Activated CD4-positive, CD25-positive, alpha-beta regulatory T cell treated with anti-CD3 and anti-CD28 coated beads, Interleukin-2, amount 50 U/mL, for 72 hours (primary cell): Measurements from ENCODE around the gene NKAPD1.
"Not testable (repeated sequence)": the region's sequence is repeated elsewhere in the genome, so short reads cannot be mapped to it uniquely, and the experiment has no call there.

Source experiments
- DNase-seq: peaks from one replicate; pipeline ENCODE4 v3.0.0; 2021

The NKAPD1 gene

DNA sequence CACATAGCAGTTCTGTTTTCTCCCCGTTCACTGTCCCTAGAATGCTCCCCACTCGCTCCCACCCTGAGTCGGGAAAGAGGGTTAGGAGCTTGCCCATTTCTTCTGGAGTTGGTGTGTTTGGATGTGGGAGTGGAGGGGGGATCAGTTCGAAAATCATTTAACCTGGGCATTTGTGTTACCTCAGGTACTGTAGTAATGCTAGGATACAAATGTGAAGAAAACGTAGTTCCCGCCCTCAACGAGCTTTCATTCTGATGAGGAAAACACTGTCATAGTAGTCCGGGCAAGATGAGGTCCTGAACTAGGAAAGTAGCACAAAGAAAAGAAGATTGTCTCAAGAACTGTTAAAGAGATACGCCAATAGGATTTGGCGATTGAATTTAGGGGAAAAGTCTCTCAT, 13.1 kb downstream of the NKAPD1 start:
- DNase-seq: no peak

DNA sequence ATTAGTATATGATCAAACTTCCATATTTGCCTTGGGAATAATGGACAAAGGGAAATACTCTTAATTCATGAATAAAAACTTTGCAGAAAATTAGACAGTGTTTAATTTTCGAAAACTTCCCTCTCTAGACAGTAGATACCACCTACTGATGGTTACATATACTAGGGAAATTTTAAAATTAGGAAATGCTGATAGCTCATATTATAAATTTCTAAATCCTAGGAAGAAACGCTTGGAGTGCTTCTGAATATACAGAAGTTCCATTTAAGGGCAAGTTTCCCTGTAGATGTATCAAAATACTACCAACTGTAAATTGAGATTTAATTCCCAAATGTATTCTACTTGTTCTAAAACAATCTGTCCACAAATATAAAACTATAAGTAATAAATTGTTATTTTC, 21.2 kb downstream of the NKAPD1 start:
- DNase-seq: not testable (repeated sequence)

DNA sequence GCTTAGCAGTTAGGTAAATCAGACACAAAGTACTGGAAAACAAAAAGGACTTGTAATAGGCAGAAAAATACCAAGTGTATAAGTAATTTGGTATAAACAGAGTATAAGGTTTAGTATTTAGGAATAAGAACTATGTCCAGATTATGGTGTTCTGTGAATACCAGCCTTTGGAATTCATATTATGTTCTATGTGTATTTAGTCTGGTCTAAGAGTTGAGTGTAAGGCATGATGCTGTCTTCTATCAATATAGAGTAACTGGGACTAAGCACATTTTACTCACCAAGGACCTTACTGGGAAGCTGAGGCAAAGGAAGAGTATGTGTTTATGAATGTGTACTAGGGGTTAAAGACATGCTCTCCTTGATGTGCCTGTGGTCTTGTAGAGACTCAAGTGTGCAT, 22.1 kb downstream of the NKAPD1 start:
- DNase-seq: no peak

DNA sequence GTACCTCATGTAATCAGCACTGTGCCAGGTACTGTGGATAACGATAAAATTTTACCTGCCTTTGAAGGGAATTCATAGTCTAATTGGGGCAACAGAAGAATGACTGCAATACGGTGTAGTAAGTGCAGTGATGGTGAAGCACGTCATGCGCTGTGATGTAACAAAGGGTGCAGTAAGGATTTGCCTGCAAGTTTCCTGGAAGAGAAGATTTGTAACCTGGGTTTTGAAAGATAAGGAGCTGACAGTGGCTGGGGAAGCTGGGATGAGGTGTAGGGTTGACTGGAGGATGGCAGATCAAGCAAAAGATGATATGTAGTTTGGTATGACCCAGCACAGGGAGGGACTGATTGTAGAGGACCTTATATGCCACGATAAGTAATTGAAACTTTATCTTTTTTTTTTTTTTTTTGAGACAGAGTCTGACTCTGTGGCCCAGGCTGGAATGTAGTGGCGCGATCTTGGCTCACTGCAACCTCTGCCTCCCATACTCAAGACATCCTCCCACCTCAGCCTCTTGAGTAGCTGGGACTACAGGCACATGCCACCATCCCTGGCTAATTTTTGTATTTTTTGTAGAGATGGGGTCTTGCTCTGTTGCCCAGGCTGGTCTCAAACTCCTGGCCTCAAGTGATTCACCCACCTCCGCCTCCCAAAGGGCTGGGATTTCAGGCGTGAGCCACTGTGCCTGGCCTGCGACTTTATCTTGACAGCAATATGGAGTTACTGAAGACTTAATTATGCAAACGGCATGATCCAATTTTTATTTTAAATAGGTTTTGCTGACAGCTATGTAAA, 23.8 kb downstream of the NKAPD1 start:
- DNase-seq: no peak

DNA sequence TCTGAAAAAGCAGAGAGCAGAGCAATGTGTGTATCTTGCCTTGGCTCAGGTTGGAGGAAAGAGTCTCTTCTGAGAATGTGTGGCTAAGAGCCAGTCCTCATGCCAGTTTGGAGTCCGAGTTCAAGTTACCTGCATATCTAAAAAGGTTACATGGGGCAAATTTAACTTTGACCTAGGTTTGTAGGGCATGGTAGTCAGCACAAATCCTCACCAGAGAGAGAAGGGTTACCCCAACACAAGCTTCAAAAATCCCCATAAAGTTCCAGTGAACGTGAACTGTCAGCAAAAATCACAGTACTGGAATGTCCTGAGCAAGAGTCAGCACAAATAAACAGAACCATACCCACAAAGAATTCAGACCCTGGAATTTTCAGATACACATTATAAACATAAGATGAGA, 26.4 kb downstream of the NKAPD1 start:
- no peak for DNase-seq

DNA sequence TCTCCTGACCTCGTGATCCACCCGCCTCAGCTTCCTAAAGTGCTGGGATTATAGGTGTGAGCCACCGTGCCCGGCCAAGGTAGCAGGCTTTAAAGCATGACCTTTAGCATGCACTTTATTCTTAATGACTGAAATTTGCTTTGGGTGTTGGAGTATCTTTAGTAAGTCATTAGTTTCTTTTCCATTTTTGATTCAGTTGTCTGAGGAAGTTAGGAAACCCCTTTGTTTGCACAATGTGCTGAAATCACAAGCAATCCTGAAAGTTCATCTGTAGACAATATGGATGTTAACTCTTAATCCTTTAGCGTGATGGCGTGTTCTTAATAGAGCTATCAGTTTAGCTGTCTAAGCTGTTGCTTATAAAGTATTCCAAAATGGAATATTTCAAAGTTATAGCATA, 29.3 kb downstream of the NKAPD1 start:
- DNase-seq: no peak

DNA sequence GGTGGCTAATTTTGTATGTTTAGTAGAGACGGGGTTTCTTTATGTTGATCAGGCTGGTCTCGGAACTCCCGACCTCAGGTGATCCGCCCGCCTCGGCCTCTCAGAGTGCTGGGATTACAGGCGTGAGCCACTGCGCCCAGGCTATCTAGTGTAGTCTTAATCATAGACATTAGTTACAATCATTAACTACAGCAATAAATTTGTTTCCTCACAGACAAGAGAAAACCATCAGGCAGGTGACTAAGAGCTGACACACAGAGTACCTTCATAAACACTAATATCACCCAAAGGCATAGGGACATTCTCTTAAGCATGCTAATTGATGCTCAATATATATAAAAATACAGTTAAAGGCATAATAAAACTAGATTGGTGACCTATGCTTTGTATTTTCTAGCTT, 32.0 kb downstream of the NKAPD1 start:
- DNase-seq: no peak

DNA sequence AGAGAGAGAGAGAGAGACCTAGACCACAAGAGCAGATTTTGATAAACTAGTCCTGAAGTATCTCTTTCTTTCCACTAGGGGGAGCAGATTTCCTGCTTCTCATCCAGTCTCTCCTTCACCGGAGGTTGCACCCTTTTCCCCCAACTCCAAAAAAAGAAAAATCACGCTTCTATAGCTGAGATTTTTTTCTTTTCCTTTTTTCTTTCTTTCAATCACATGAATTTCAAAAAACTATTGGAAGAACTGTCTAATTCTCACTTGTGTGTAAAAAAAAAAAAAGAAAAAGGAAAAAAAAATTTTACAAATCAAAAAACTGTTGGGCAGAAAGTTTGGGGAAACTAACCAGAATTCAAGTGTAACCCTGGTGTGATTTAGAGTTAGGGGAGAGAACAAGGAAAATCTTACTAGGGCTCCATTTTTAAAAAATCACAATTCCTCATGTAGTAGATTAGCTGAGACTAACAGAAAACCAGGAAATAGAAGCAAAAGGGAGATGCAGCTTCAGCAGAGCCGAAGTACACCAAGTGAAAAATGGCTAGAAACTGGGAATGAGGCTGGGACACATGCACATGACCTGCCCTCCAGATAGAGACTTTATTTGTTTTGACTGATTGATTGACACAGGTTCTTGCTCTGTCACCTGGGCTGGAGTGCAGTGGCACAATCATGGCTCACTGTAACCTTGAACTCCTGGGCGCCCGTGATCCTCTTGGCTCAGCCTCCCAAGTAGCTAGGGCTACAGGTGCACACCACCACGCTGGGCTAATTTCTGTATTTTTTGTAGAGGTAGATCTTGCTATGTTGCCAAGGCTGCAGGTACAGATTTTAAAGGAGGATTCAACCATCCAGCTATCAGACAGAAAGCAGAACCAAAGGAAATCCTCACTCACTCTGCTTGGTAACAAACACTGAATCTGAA, 39.7 kb downstream of the NKAPD1 start:
- DNase-seq: no peak

DNA sequence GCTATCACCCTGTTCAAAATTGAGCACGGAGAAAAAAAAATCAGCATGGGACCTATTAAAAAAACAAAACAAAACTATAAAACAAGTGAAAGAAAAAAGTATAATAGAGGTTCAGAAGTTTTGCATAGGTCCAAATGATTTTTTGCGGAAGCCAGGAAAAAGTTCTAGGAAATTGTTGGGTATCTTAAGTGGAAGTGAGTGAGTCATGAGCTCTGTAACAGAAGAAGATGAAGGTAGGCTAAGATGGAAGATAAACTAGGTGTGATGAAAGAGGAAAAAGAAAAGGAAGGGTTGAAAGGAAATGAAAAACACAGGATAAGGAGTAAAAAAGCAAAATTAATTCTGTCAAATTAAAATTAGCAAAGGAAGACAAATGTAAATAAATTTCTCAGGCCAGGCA, 40.4 kb downstream of the NKAPD1 start:
- DNase-seq: no peak

DNA sequence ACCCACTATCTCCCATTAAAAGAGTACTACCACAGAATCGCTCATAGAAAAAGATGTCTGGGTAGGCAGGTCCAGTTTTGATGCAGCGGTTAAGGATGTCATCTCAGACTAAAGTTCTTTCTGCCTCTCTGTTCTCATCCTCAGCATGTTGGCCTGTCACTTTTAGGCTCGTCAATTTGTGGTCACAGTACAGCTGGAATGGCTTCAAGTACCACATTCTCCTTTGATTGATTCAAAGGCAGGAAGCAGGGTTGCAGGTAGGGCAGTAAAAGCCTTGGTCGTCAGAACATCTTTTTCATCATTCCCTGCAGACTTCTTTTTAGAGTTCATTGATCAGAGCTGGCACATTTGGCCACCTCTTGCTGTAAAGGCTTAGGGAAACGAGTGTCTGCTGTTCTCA, 41.3 kb downstream of the NKAPD1 start:
- no peak for DNase-seq

DNA sequence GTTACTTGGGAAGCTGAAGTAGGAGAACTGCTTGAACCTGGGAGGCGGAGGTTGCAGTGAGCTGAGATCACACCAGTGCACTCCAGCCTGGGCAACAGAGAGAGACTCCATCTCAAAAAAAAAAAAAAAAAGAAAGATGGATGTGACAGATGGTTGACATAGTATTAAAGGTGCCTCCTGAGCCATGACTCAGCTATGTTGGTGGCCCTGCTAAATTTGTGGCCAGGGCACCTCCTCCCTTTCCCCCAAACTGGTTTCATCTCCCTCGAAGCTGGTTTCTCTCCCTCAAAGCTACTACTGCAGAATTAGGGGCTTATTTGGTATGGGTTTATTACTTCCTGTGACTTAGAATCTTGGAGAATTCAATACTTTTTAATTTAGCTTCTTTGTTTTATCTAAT, 44.1 kb downstream of the NKAPD1 start:
- no peak for DNase-seq

DNA sequence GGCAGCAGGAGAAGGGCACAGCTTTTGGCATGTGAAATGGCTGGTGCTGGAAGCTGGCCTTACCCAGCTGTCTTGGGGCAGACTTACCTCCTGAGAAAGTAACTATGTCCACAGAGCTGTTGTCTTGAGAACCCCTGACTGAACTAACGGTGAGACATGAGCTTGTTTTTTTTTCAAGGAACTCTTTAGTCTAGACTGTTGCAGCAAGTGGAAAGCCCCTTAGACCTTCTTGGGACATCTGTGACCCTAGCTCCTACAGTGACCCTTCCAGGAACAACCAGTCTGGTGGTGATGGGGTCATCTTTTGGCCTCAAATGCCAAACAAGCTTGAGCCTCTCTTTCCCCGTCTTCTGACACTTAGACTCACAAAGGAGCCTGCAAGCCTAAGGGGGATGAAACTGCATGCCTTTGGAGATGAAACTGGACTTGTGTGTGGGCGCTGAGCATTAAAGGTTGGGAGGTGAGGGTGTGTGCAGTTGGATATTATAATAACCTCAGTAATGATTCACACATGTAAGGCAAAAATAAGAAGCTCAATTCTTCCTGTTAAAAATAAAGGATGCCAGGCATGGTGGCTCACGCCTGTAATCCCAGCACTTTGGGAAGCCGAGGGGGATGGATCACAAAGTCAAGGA, 48.0 kb downstream of the NKAPD1 start:
- no peak for DNase-seq

DNA sequence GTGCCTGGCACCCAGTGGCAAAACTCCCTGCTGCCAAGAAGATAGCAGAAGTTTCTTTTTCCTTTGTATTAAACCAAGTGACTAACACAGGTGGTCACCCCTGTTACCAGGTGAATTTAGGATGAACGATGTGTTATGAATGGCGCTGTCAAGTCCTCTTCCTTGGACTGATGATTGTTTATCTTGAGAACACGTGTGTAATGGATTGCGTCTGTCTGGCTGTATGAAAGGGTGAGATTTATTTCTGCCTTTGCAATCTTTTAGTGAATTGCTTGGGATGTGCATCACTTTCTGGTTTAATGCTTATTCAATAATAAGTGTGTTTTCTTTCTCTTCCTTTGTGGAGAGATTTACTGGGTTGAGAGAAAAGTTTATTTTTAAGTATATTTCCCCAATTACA, 49.0 kb downstream of the NKAPD1 start:
- DNase-seq: no peak

DNA sequence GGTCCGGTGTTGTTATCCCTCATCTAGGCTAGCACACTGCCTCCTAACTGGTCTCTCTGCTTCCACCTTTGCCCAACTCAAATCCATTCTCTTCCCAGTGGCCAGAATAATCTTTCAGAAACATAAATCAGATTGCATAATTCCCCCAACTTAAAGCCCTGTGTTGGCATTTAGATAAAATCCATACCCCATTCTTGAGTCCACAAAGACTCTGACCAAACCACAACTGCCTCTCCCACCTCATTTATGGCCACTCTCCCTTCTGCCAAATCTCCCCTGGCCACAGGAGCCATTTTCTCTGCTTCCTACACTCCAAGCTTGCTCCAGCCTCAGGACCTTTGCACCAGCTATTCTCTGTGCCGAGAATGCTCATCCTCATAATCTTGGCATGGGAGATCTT, 53.0 kb downstream of the NKAPD1 start:
- DNase-seq: no peak

DNA sequence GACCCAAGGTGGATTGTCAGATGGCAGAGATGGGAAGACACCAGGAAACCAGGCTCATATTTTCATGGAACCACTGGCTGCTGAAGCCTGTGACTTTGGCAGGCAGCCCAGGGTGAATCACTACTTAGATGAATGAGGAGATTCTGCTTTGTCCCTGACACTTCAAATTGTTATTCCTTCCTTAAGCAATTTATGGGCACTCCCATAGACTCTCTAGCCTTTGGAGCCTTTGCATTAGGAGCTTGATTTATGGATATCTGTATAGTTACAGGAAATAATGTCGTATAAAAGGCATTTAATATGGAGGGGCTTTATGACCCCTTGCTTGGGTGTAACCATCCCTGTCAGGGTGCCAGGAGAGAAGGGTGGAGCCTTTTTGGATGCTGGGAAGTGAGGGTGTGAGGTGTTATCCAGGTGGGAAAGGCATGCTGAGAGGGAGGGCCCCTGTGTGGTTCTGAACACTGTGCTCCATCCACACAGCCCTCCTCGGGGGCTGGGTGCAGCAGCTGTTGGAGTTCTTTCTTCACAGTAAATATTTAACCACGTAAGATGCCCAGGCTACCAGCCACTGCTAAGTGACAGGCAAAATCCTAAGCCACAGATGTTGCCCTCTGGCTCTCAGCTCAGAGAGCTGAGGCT, 54.5 kb downstream of the NKAPD1 start:
- no peak for DNase-seq

DNA sequence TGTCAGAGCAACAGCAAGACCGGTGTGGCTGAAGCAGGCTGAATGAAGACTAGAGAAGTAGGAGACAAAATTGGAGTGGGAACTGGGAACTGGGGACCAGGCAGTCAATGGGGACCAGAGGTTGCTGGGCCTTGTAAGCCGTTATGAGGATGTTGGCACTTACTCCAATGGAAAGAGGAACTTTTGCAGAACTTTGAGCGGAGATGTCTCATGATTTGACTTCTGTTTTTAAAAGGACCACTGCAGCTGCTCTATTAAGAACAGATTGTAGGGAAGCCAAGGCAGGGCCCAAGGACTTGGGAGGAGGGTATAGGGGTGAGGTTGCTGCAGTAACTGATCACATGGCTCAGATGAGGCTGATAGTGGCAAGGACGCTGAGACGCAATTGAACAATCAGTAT, 55.6 kb downstream of the NKAPD1 start:
- DNase-seq: no peak

DNA sequence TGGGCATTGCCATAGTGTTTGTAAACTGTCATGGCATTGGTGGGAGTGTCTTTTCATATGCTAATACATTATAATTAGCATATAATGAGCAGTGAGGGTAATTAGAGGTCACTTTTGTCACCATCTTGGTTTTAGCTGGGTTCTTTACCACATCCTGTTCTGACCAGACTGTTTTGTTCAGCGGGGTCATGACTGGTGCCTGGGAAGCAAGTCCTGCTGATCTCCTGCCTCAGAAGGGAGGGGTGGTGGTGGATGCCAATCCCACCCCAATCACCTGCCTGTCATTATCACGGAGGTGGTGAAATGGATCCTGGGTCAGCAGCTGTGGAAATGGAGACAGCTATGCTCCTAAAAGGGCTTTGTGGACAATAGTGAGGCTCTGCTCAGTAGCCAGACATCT, 58.6 kb downstream of the NKAPD1 start:
- DNase-seq: no peak

DNA sequence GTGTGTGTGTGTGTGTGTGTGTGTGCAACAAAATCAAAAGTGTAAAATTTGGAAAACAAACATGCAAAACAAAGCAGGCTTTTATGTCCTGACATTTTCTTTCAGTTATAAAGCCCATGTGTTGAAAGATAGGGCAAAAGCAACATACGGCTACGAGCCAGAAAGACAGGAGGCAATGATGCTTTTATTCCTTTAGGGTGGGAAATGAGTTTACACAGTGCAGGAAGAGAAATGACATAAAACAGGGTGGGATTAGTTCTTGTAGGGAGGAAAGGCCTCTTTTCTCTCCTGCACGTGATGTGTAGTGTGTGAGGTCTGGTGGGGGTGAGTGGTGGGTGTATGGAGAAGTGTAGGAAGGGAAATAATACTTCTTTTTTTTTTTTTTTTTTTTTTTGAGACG, 60.4 kb downstream of the NKAPD1 start:
- DNase-seq: no peak
